Measurements from ENCODE around the gene PIH1D2.
"Not testable (repeated sequence)": the region's sequence is repeated elsewhere in the genome, so short reads cannot be mapped to it uniquely, and the experiment has no call there.

Gene PIH1D2

GRCh38 chr11:112042161-112042960, 31.5 kb downstream of the PIH1D2 start:
- H3K4me3 Mint-ChIP-seq, result no peak overlapping the region
- H3K9me3 Mint-ChIP-seq, result peaks cover 0 to 5% of the 10 kb centered on the region in 2 donors
- peaks cover 8 to 23% of the 10 kb centered on the region in 2 donors for H3K4me1 Mint-ChIP-seq
- ATAC-seq (replicated peaks), result no peak
- no peak for DNase-seq
- no peaks in the 10 kb centered on the region for H3K27me3 Mint-ChIP-seq
- peaks cover 33 to 40% of the 10 kb centered on the region in 2 donors for H3K36me3 Mint-ChIP-seq
- peak overlapping the region; percentile 31 for H3K27ac Mint-ChIP-seq

GRCh38 chr11:112037527-112037926, 36.3 kb downstream of the PIH1D2 start:
- DNase-seq (no peak), ATAC-seq (replicated peaks) (no peak)
- H3K9me3 Mint-ChIP-seq, result no peaks in the 10 kb centered on the region
- peaks cover 7 to 15% of the 10 kb centered on the region in 2 donors for H3K4me1 Mint-ChIP-seq
- peaks cover 36 to 45% of the 10 kb centered on the region in 2 donors for H3K36me3 Mint-ChIP-seq
- no peaks in the 10 kb centered on the region for H3K27me3 Mint-ChIP-seq
- no peak overlapping the region for H3K27ac Mint-ChIP-seq
- H3K4me3 Mint-ChIP-seq, result no peak overlapping the region

- ATAC-seq (replicated peaks) (no peak), DNase-seq (no peak)
- Mint-ChIP-seq H3K9me3 (no peaks in the 10 kb centered on the region), H3K4me3 (no peak overlapping the region), H3K4me1 (peaks cover 3 to 4% of the 10 kb centered on the region in 2 donors), H3K36me3 (peaks cover 33 to 41% of the 10 kb centered on the region in 2 donors), H3K27ac (no peak overlapping the region), H3K27me3 (no peaks in the 10 kb centered on the region)
Measured at GRCh38 chr11:112033902-112034301, 39.9 kb downstream of the PIH1D2 start.

GRCh38 chr11:112029460-112029859, 44.4 kb downstream of the PIH1D2 start:
- DNase-seq (no peak), ATAC-seq (replicated peaks) (no peak)
- H3K27ac Mint-ChIP-seq, result no peak overlapping the region
- H3K4me1 Mint-ChIP-seq, result peaks cover 3 to 4% of the 10 kb centered on the region in 2 donors
- H3K9me3 Mint-ChIP-seq, result no peaks in the 10 kb centered on the region
- no peak overlapping the region for H3K4me3 Mint-ChIP-seq
- H3K36me3 Mint-ChIP-seq, result peaks cover 25 to 40% of the 10 kb centered on the region in 2 donors
- H3K27me3 Mint-ChIP-seq, result no peaks in the 10 kb centered on the region

GRCh38 chr11:112026784-112027410, 46.9 kb downstream of the PIH1D2 start:
- H3K9me3 Mint-ChIP-seq; H3K27me3 Mint-ChIP-seq; H3K27ac Mint-ChIP-seq; ATAC-seq (replicated peaks); DNase-seq: not testable (repeated sequence)
- peaks cover 13 to 29% of the 10 kb centered on the region in 2 donors for H3K36me3 Mint-ChIP-seq
- H3K4me1 Mint-ChIP-seq, result peaks cover 9 to 16% of the 10 kb centered on the region in 2 donors
- H3K4me3 Mint-ChIP-seq, result peak overlapping the region in 1 of 2 donors; percentile 19

GRCh38 chr11:112025707-112026106, 48.1 kb downstream of the PIH1D2 start:
- Mint-ChIP-seq H3K36me3 (peaks cover 13 to 29% of the 10 kb centered on the region in 2 donors), H3K27me3 (no peaks in the 10 kb centered on the region), H3K9me3 (no peaks in the 10 kb centered on the region), H3K4me1 (peaks cover 9 to 16% of the 10 kb centered on the region in 2 donors), H3K4me3 (peak overlapping the region; percentile 96 to 100), H3K27ac (peak overlapping the region; percentile 100)
- DNase-seq (no peak), ATAC-seq (replicated peaks) (no peak)

- Mint-ChIP-seq H3K9me3 (no peaks in the 10 kb centered on the region), H3K36me3 (peaks cover 11 to 26% of the 10 kb centered on the region in 2 donors), H3K4me3 (peak within 1 kb of the TSS; percentile 96 to 100)
Measured at GRCh38 chr11:112024773-112025678, 48.8 kb downstream of the PIH1D2 start, which contains the start of gene DLAT. TSS of gene DLAT (plus strand) at chr11:112025408. CDS start at chr11:112025473, 65 bp downstream.

GRCh38 chr11:112024178-112024772, 49.5 kb downstream of the PIH1D2 start:
- Mint-ChIP-seq H3K27ac (peak overlapping the region; percentile 100), H3K4me1 (peaks cover 6 to 12% of the 10 kb centered on the region in 2 donors), H3K4me3 (peak overlapping the region; percentile 96 to 100), H3K36me3 (peaks cover 3 to 18% of the 10 kb centered on the region in 2 donors), H3K27me3 (no peaks in the 10 kb centered on the region), H3K9me3 (no peaks in the 10 kb centered on the region)
- DNase-seq (peak; percentile 37), ATAC-seq (replicated peaks) (peak; percentile 76 to 80)

More at GRCh38 chr11:112024773-112025678, 48.8 kb downstream of the PIH1D2 start, which contains the start of gene DLAT:
- Mint-ChIP-seq H3K27me3 (no peaks in the 10 kb centered on the region), H3K4me1 (peaks cover 7 to 13% of the 10 kb centered on the region in 2 donors), H3K27ac (peak within 1 kb of the TSS; percentile 100)
- peak; percentile 79 to 83 for ATAC-seq (replicated peaks)
- DNase-seq, result peak; percentile 86

GRCh38 chr11:112023104-112023503, 50.7 kb downstream of the PIH1D2 start:
- H3K27me3 Mint-ChIP-seq, result no peaks in the 10 kb centered on the region
- DNase-seq (no peak), ATAC-seq (replicated peaks) (no peak)
- H3K36me3 Mint-ChIP-seq, result peaks cover 2 to 10% of the 10 kb centered on the region in 2 donors
- peak overlapping the region; percentile 65 for H3K27ac Mint-ChIP-seq
- H3K4me3 Mint-ChIP-seq, result peak overlapping the region in 1 of 2 donors; percentile 36
- H3K4me1 Mint-ChIP-seq, result peaks cover 6 to 12% of the 10 kb centered on the region in 2 donors
- no peaks in the 10 kb centered on the region for H3K9me3 Mint-ChIP-seq

- Mint-ChIP-seq H3K27me3 (peaks cover 0 to 6% of the 10 kb centered on the region in 2 donors), H3K4me1 (peaks cover 10 to 17% of the 10 kb centered on the region in 2 donors), H3K36me3 (peaks cover 0 to 4% of the 10 kb centered on the region in 2 donors), H3K9me3 (no peaks in the 10 kb centered on the region), H3K4me3 (no peak overlapping the region), H3K27ac (no peak overlapping the region)
- DNase-seq, result no peak
- ATAC-seq (replicated peaks), result no peak
Measured at GRCh38 chr11:112019066-112019465, 54.8 kb downstream of the PIH1D2 start.

All from stimulated activated naive B cell treated with anti-CD40 and anti-IgM and Interleukin-4, amounts not matched to agents 10 μg/mL and 1 μg/mL and 100 μg/mL, for 72 hours (primary cell).